HG03354 (cell line): Measurements from ENCODE around the gene NHERF1.
A peak's percentile ranks its signal among the peaks of the same experiment; 100 is the strongest.

ENCODE experiments used
- ATAC-seq: cut with Tn5 transposase; IDR thresholded peaks from one replicate; pipeline ENCODE4 v1.9.1; 2021; ENCODE audit warnings: mild to moderate bottlenecking; ENCODE audit not compliant: unreplicated experiment, poor library complexity, severe bottlenecking

The NHERF1 gene

GRCh38 chr17:74731347-74731605, 17.2 kb upstream of the NHERF1 start:
- no peak for ATAC-seq

- ATAC-seq: no peak
Observed at GRCh38 chr17:74732042-74732867, 16.2 kb upstream of the NHERF1 start.

GRCh38 chr17:74733365-74734122, 14.9 kb upstream of the NHERF1 start:
- ATAC-seq: no peak

- ATAC-seq: no peak
Observed at GRCh38 chr17:74734256-74734655, 14.2 kb upstream of the NHERF1 start.

GRCh38 chr17:74736513-74737298, 11.7 kb upstream of the NHERF1 start, which contains the start of gene RAB37:
Gene RAB37, plus strand, starts transcription at chr17:74737256. Its CDS starts 17 bp downstream, at chr17:74737273.
- peak; percentile 38 for ATAC-seq

GRCh38 chr17:74737299-74738050, 11.0 kb upstream of the NHERF1 start:
- ATAC-seq: no peak

GRCh38 chr17:74738051-74738996, 10.1 kb upstream of the NHERF1 start:
- ATAC-seq: no peak

GRCh38 chr17:74739227-74739831, 9.1 kb upstream of the NHERF1 start:
- no peak for ATAC-seq

GRCh38 chr17:74740173-74740572, 8.3 kb upstream of the NHERF1 start:
- no peak for ATAC-seq

- ATAC-seq: no peak
Observed at GRCh38 chr17:74740641-74741387, 7.6 kb upstream of the NHERF1 start.

GRCh38 chr17:74742153-74742515, 6.3 kb upstream of the NHERF1 start:
- peak; percentile 39 for ATAC-seq

- no peak for ATAC-seq
Observed at GRCh38 chr17:74742978-74743545, 5.4 kb upstream of the NHERF1 start.

GRCh38 chr17:74743755-74744154, 4.7 kb upstream of the NHERF1 start:
- ATAC-seq: no peak

- no peak for ATAC-seq
Observed at GRCh38 chr17:74744349-74744713, 4.1 kb upstream of the NHERF1 start.

GRCh38 chr17:74744714-74745547, 3.5 kb upstream of the NHERF1 start:
- ATAC-seq: no peak

GRCh38 chr17:74745548-74746177, 2.8 kb upstream of the NHERF1 start:
- no peak for ATAC-seq
